ENCODE data around the gene NIPAL1.

The NIPAL1 gene

GRCh38 chr4:48018112-48018511 lies 1.5 kb downstream of the NIPAL1 start:
- Histone ChIP-seq H3K4me1 (ENCODE audit: control insufficient read depth, low read length) (peaks cover 23% of the 10 kb centered on the region), H3K27me3 (ENCODE audit: control insufficient read depth, low read length) (peaks cover 13% of the 10 kb centered on the region), H3F3A (ENCODE audit: control insufficient read depth, insufficient read depth) (no peaks in the 10 kb centered on the region), H3K9me2 (replicated peaks; ENCODE audit: control insufficient read depth, low read length) (no peaks in the 10 kb centered on the region), H3K36me3 (ENCODE audit: control insufficient read depth, low read length) (no peaks in the 10 kb centered on the region), H3K27ac (ENCODE audit: low read depth, low read length) (no peak overlapping the region), H3K79me2 (ENCODE audit: control insufficient read depth, low read length) (no peaks in the 10 kb centered on the region), H4K20me1 (ENCODE audit: control insufficient read depth, insufficient read depth, low read depth, low read length) (no peaks in the 10 kb centered on the region), H3K4me2 (ENCODE audit: low read length) (no peak overlapping the region), H3K4me3 (ENCODE audit: low read length) (no peak overlapping the region), H3K9me3 (ENCODE audit: control insufficient read depth, insufficient read depth, low read length) (no peaks in the 10 kb centered on the region)
- TF ChIP-seq, protein P1, sequence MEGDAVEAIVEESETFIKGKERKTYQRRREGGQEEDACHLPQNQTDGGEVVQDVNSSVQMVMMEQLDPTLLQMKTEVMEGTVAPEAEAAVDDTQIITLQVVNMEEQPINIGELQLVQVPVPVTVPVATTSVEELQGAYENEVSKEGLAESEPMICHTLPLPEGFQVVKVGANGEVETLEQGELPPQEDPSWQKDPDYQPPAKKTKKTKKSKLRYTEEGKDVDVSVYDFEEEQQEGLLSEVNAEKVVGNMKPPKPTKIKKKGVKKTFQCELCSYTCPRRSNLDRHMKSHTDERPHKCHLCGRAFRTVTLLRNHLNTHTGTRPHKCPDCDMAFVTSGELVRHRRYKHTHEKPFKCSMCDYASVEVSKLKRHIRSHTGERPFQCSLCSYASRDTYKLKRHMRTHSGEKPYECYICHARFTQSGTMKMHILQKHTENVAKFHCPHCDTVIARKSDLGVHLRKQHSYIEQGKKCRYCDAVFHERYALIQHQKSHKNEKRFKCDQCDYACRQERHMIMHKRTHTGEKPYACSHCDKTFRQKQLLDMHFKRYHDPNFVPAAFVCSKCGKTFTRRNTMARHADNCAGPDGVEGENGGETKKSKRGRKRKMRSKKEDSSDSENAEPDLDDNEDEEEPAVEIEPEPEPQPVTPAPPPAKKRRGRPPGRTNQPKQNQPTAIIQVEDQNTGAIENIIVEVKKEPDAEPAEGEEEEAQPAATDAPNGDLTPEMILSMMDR (IDR thresholded peaks at IDR 0.05; ENCODE audit: low read depth, low read length, poor library complexity, severe bottlenecking), result no peak
- TF ChIP-seq EZH2phosphoT487 (IDR thresholded peaks at IDR 0.05; ENCODE audit: borderline replicate concordance, low read length), result no peak

- no peaks in the 10 kb centered on the region for H3K9me3 ChIP-seq (ENCODE audit: control insufficient read depth, insufficient read depth, low read length)
- H4K20me1 ChIP-seq (ENCODE audit: control insufficient read depth, insufficient read depth, low read depth, low read length), result no peaks in the 10 kb centered on the region
- H3K27me3 ChIP-seq (ENCODE audit: control insufficient read depth, low read length), result peaks cover 13% of the 10 kb centered on the region
- H3K36me3 ChIP-seq (ENCODE audit: control insufficient read depth, low read length), result no peaks in the 10 kb centered on the region
- no peak overlapping the region for H3K4me3 ChIP-seq (ENCODE audit: low read length)
- TF ChIP-seq EZH2phosphoT487 (IDR thresholded peaks at IDR 0.05; ENCODE audit: borderline replicate concordance, low read length), result no peak
- TF ChIP-seq, protein P1 (IDR thresholded peaks at IDR 0.05; ENCODE audit: low read depth, low read length, poor library complexity, severe bottlenecking), result no peak
- no peaks in the 10 kb centered on the region for H3K9me2 ChIP-seq (replicated peaks; ENCODE audit: control insufficient read depth, low read length)
- H3K79me2 ChIP-seq (ENCODE audit: control insufficient read depth, low read length), result no peaks in the 10 kb centered on the region
- no peaks in the 10 kb centered on the region for H3F3A ChIP-seq (ENCODE audit: control insufficient read depth, insufficient read depth)
- no peak overlapping the region for H3K27ac ChIP-seq (ENCODE audit: low read depth, low read length)
- H3K4me1 ChIP-seq (ENCODE audit: control insufficient read depth, low read length), result peaks cover 15% of the 10 kb centered on the region
- H3K4me2 ChIP-seq (ENCODE audit: low read length), result no peak overlapping the region
These were observed 4.5 kb downstream of the NIPAL1 start for GRCh38 chr4:48021100-48021499.

- Histone ChIP-seq H3K4me3 (ENCODE audit: low read length) (no peak overlapping the region), H3K27ac (ENCODE audit: low read depth, low read length) (no peak overlapping the region), H3K27me3 (ENCODE audit: control insufficient read depth, low read length) (peaks cover 7% of the 10 kb centered on the region), H3K79me2 (ENCODE audit: control insufficient read depth, low read length) (no peaks in the 10 kb centered on the region), H3K4me1 (ENCODE audit: control insufficient read depth, low read length) (peaks cover 7% of the 10 kb centered on the region), H3F3A (ENCODE audit: control insufficient read depth, insufficient read depth) (no peaks in the 10 kb centered on the region), H3K9me2 (replicated peaks; ENCODE audit: control insufficient read depth, low read length) (no peaks in the 10 kb centered on the region), H4K20me1 (ENCODE audit: control insufficient read depth, insufficient read depth, low read depth, low read length) (no peaks in the 10 kb centered on the region), H3K36me3 (ENCODE audit: control insufficient read depth, low read length) (no peaks in the 10 kb centered on the region), H3K9me3 (ENCODE audit: control insufficient read depth, insufficient read depth, low read length) (no peaks in the 10 kb centered on the region), H3K4me2 (ENCODE audit: low read length) (no peak overlapping the region)
- TF ChIP-seq, protein P1 (IDR thresholded peaks at IDR 0.05; ENCODE audit: low read depth, low read length, poor library complexity, severe bottlenecking), result no peak
- no peak for TF ChIP-seq EZH2phosphoT487 (IDR thresholded peaks at IDR 0.05; ENCODE audit: borderline replicate concordance, low read length)
These were observed 5.7 kb downstream of the NIPAL1 start for GRCh38 chr4:48022192-48022799.

Data from DOHH2 (cell line).